ENCODE data around the gene MS4A4A. TPM values are rescaled to one million over a fixed set of nuclear protein-coding genes. Genes with fewer than 3 reads are reported as not detected.

MS4A4A gene
- total RNA-seq, 1 donor from 2014 or later, result not detected

DNA sequence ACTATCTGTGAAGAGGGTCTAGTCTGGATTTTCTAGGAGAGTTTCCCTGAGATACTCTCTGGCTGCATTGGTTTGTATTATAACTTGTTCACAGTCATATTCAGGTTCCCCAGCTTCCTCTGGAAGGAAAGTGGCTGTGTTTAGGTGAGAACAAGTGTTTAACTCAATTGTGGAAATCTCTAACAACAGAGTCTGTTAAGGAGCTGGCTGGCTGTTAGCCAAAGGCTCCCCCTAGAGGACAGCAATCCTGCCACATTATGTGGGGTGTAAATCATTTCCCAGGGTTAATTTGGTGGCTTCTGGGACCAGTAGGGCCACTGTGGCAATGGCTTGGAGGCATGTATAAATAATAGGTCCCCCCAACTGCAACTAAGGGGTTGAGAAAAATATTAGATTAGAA is 65.0 kb downstream of the MS4A4A start:
- TF ChIP-seq, protein P1, sequence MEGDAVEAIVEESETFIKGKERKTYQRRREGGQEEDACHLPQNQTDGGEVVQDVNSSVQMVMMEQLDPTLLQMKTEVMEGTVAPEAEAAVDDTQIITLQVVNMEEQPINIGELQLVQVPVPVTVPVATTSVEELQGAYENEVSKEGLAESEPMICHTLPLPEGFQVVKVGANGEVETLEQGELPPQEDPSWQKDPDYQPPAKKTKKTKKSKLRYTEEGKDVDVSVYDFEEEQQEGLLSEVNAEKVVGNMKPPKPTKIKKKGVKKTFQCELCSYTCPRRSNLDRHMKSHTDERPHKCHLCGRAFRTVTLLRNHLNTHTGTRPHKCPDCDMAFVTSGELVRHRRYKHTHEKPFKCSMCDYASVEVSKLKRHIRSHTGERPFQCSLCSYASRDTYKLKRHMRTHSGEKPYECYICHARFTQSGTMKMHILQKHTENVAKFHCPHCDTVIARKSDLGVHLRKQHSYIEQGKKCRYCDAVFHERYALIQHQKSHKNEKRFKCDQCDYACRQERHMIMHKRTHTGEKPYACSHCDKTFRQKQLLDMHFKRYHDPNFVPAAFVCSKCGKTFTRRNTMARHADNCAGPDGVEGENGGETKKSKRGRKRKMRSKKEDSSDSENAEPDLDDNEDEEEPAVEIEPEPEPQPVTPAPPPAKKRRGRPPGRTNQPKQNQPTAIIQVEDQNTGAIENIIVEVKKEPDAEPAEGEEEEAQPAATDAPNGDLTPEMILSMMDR (conservative IDR thresholded peaks at IDR 0.05; ENCODE audit: low read depth, low read length), result peak; percentile 61
- no peak overlapping the region for H3K4me3 ChIP-seq (ENCODE audit: low read depth, low read length)
- DNase-seq (ENCODE audit: low read depth), result no peak

DNA sequence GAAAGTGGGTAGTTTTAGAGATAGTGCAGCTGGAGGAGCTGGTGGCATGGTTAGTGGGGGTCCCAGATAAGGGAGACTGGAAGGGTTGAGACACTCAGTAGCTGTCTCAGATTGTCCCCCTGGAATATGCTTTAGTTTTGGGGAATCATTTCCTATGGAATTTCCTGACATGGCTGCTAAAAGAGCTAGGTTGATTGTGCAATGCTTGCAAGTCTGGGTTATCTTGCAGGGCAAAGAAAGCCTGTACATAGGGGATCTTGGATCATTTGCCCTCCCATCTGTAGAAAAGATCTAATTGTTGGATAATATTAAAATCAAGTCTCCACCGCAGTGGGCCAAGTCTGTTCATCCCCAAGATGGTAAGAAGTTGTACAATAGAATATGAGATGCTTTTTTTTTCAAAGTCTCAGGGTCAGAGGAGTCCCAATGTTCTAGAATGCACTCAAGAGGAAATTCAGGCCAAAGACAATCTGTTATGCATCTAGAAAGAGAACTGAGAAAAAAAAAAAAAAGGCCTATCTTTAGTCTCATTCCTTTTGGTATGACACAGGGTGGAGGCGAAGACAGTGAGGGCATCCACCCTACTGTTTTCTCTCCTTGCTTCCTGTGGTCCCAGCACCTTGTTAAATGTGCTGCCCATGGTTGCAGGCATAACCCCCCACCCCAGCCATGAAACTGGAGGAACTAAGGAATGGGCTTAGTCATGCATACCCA is 66.8 kb downstream of the MS4A4A start:
- no peak for DNase-seq (ENCODE audit: low read depth)
- TF ChIP-seq, protein P1 (conservative IDR thresholded peaks at IDR 0.05; ENCODE audit: low read depth, low read length), result no peak

DNA sequence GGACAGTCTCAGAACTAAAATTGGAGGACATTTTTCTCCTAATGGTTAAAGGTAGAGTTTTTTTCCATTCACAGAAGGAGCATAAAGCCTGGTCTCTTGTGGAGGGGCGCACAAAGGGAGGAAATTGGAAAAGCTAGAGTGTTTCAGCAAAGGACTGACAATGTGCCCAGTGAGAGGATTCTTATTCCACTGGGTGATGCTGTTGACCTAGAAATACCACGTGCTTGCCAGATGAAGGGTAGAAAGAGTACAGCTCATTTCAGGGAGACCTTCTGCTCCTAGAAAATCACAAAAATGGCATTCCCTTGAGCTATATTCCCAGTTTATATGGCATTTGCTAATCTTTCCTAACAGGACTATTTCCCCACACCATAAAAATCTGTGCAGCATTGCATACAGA is 67.7 kb downstream of the MS4A4A start:
- TF ChIP-seq, protein P1 (conservative IDR thresholded peaks at IDR 0.05; ENCODE audit: low read depth, low read length), result no peak
- no peak overlapping the region for H3K4me3 ChIP-seq (ENCODE audit: low read depth, low read length)
- DNase-seq (ENCODE audit: low read depth), result no peak

More for the DNA sequence above, 66.8 kb downstream of the MS4A4A start:
- no peak overlapping the region for H3K4me3 ChIP-seq (ENCODE audit: low read depth, low read length)

DNA sequence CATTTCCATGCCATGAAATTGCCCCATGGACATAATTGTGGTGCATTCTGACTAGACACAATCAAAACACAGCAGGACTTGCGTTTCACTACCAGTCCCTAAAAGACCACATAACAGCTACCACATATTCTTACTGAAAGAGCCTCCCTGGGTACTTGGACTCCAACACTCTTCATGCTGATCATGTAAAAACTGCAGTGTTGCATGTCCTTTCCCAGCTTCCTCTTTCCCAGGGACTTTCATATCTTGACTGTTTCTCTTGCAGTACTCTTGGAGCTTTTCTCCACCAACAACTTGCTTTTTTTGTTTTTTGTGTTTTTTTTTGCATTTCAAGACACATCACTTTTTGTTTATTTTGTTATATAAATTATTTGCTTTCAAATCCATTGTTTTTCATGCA is 69.5 kb downstream of the MS4A4A start:
- TF ChIP-seq, protein P1 (conservative IDR thresholded peaks at IDR 0.05; ENCODE audit: low read depth, low read length), result no peak
- H3K4me3 ChIP-seq (ENCODE audit: low read depth, low read length), result no peak overlapping the region
- no peak for DNase-seq (ENCODE audit: low read depth)

DNA sequence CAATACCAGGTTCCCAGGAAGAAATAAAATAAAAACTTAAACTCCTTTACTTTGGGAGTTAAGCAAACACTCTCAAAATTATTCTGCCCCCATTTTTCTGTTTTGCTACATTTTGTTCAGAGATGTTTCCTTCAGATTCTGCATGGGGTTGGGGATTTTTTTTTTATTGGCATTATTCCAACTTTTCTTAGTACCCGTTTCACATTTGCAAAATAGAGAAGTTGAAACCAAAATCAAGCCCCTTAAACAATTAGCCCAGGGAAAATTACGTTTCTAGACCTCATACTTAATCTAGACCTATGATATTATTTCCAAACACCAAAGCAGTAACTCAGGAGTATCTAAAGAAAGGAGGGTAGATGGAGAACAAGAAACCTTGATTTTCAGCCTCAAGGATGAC is 77.3 kb downstream of the MS4A4A start:
- no peak for DNase-seq (ENCODE audit: low read depth)
- H3K4me3 ChIP-seq (ENCODE audit: low read depth, low read length), result no peak overlapping the region
- TF ChIP-seq, protein P1 (conservative IDR thresholded peaks at IDR 0.05; ENCODE audit: low read depth, low read length), result no peak

Other genes with a start within 250 kb of the MS4A4A start
- not detected in 2 replicates for gene OOSP2, start 240.3 kb upstream of the MS4A4A start, total RNA-seq
- not detected in 2 replicates for gene MS4A3, start 224.0 kb upstream of the MS4A4A start, total RNA-seq
- gene MS4A2, start 192.0 kb upstream of the MS4A4A start, total RNA-seq, result not detected in 2 replicates
- gene MS4A6A, start 97.6 kb upstream of the MS4A4A start, total RNA-seq, result not detected in 2 replicates
- gene MS4A4E, start 37.5 kb upstream of the MS4A4A start, total RNA-seq, result not detected in 2 replicates
- gene MS4A6E, start 46.6 kb downstream of the MS4A4A start, total RNA-seq, result not detected in 2 replicates
- gene MS4A7, start 97.9 kb downstream of the MS4A4A start, total RNA-seq, result not detected in 2 replicates
- gene MS4A14, start 115.8 kb downstream of the MS4A4A start, total RNA-seq, result not detected in 2 replicates
- gene MS4A5, start 148.9 kb downstream of the MS4A4A start, total RNA-seq, result not detected in 2 replicates
- not detected in 2 replicates for gene MS4A1, start 175.2 kb downstream of the MS4A4A start, total RNA-seq
- not detected in 2 replicates for gene MS4A12, start 212.1 kb downstream of the MS4A4A start, total RNA-seq
- not detected in 2 replicates for gene MS4A13, start 234.7 kb downstream of the MS4A4A start, total RNA-seq

Data from epithelial cell of proximal tubule (primary cell).